GM19397 (cell line): ENCODE data around the gene MUC7.

Experiments
- ATAC-seq: cut with Tn5 transposase; IDR thresholded peaks from one replicate; pipeline ENCODE4 v1.9.1; 2021; ENCODE audit warnings: mild to moderate bottlenecking, moderate library complexity; ENCODE audit not compliant: unreplicated experiment

MUC7 gene

DNA sequence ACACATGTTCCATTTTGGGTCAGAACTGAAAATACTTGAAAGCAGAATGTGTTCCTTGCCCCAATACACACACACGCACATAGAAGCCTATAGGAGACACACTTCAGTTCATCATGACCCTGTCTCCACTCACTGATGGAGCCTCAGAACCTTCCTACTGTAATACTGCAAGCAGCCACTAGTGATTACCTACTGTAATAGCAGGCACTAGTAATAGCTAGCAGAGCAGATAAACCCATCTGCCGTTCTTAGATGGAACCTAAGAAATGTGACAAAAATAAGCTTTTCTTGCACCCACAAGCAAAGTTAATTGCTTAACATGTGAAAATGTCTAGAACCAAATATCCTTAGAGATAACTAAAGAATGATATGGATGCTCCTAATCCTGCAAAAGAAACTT, 60.0 kb downstream of the MUC7 start:
- peak; percentile 65 for ATAC-seq
